T-helper 1 cell treated with Interleukin-12 subunit alpha and Interleukin-12 subunit beta and Interleukin-4 antibody, amounts not matched to agents 30 μg/mL and 1 μg/mL, for 36 hours (primary cell): ENCODE results near the gene DCTN4.
"Not testable (repeated sequence)": the region's sequence is repeated elsewhere in the genome, so short reads cannot be mapped to it uniquely, and the experiment has no call there.

Experiments used
- H3K27ac Mint-ChIP-seq: one replicate; pipeline ENCODE4 v1.8.0; 2021; ENCODE audit warnings: mild to moderate bottlenecking, mixed read lengths
- H3K27me3 Mint-ChIP-seq: one replicate; pipeline ENCODE4 v1.8.0; 2021; ENCODE audit warnings: low read depth, mixed read lengths
- H3K36me3 Mint-ChIP-seq: one replicate; pipeline ENCODE4 v1.8.0; 2021; ENCODE audit warnings: low read depth, mixed read lengths
- H3K4me1 Mint-ChIP-seq: one replicate; pipeline ENCODE4 v1.8.0; 2021; ENCODE audit warnings: low read depth, mixed read lengths
- H3K4me3 Mint-ChIP-seq: one replicate; pipeline ENCODE4 v1.8.0; 2021; ENCODE audit warnings: mild to moderate bottlenecking, moderate library complexity, mixed read lengths
- H3K9me3 Mint-ChIP-seq: one replicate; pipeline ENCODE4 v1.8.0; 2021; ENCODE audit warnings: mixed read lengths

The DCTN4 gene

DNA sequence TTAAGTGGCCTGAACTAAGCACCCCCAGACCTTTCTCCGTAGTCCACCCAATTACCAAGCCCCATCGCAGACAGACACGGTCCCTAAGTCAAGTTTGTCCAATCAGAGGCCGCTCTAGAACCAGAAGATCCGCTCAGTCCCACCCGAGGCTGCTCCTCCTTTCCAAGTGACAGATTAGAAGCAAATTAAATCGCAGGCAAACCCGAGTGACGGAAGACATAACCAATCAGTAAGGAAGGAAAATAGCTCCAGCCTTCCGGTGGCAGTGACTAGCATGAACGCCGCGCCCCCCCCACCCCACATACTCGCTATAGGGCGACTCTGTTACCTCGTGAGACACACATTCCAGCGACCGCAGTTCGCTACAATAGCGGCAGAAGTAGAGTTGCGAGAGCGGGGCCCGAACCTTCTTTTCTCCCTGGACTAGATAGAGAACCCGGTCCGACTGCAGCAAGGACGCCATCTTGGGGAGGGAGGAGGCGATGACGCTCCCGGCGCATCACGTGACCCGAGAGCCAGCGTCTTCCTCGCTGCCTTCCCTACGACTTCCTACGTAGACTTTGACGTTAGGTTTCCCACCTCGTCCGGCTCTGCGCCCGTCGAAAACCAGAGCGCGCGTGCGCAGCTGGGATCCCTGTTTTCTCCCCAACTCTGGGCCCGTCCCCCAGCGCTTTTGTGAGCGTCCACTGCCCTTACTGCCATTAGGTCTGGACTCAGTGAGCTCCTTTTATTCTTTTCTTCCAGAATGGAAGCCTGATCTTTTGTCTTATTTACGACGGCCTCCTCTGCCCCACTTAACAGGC, at the start of gene DCTN4:
TSS of gene DCTN4 (minus strand) at position 487 of the 803 bp plus-strand sequence. CDS start at position 463, 24 bp downstream.
- H3K4me1 Mint-ChIP-seq = peaks cover 26% of the 10 kb centered on the region
- no peaks in the 10 kb centered on the region for H3K9me3 Mint-ChIP-seq
- no peaks in the 10 kb centered on the region for H3K27me3 Mint-ChIP-seq
- peaks cover 22% of the 10 kb centered on the region for H3K36me3 Mint-ChIP-seq
- no peak within 1 kb of the TSS for H3K4me3 Mint-ChIP-seq
- no peak within 1 kb of the TSS for H3K27ac Mint-ChIP-seq

GRCh38 chr5:150804388-150804787, 45.6 kb upstream of the DCTN4 start:
- Mint-ChIP-seq H3K4me3 (no peak overlapping the region), H3K27me3 (peaks cover 13% of the 10 kb centered on the region), H3K36me3 (peaks cover 3% of the 10 kb centered on the region), H3K4me1 (peaks cover 8% of the 10 kb centered on the region), H3K27ac (no peak overlapping the region), H3K9me3 (peaks cover 4% of the 10 kb centered on the region)

GRCh38 chr5:150801117-150801927, 42.5 kb upstream of the DCTN4 start:
- H3K36me3 Mint-ChIP-seq = peaks cover 11% of the 10 kb centered on the region
- peaks cover 6% of the 10 kb centered on the region for H3K27me3 Mint-ChIP-seq
- no peak overlapping the region for H3K4me3 Mint-ChIP-seq
- H3K9me3 Mint-ChIP-seq = peaks cover 4% of the 10 kb centered on the region
- peaks cover 12% of the 10 kb centered on the region for H3K4me1 Mint-ChIP-seq
- H3K27ac Mint-ChIP-seq = no peak overlapping the region

GRCh38 chr5:150797384-150797783, 38.6 kb upstream of the DCTN4 start:
- H3K27ac Mint-ChIP-seq = no peak overlapping the region
- H3K27me3 Mint-ChIP-seq = no peaks in the 10 kb centered on the region
- H3K4me3 Mint-ChIP-seq = no peak overlapping the region
- H3K36me3 Mint-ChIP-seq = peaks cover 24% of the 10 kb centered on the region
- H3K9me3 Mint-ChIP-seq = no peaks in the 10 kb centered on the region
- H3K4me1 Mint-ChIP-seq = peaks cover 14% of the 10 kb centered on the region

DNA sequence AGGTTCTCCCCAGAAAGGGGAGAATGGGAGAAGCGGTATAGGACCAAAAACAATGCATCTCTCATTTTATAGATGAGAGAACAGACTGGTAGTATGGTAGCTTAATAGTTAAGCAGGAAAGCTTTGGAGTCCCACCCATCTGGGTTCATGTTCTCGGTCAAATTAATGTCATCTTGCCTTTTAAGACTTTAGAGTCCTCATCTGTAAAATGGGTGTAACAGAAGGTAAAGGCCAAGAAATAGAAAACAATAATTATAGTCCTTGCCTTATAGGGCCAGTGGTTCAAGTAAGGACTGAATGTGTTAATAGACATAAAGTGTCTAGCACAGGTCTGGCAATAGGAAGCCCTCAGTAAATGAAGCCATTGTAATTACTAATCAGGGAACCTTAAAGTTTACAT, 36.1 kb upstream of the DCTN4 start:
- Mint-ChIP-seq H3K4me1 (peaks cover 25% of the 10 kb centered on the region), H3K4me3 (no peak overlapping the region), H3K27ac (no peak overlapping the region), H3K9me3 (no peaks in the 10 kb centered on the region), H3K36me3 (peaks cover 26% of the 10 kb centered on the region), H3K27me3 (no peaks in the 10 kb centered on the region)

GRCh38 chr5:150793423-150793888, 34.6 kb upstream of the DCTN4 start:
- Mint-ChIP-seq H3K4me1 (peaks cover 39% of the 10 kb centered on the region), H3K36me3 (peaks cover 26% of the 10 kb centered on the region)
- H3K27ac Mint-ChIP-seq, H3K27me3 Mint-ChIP-seq, H3K9me3 Mint-ChIP-seq, H3K4me3 Mint-ChIP-seq: not testable (repeated sequence)

GRCh38 chr5:150791536-150791935, 32.7 kb upstream of the DCTN4 start:
- Mint-ChIP-seq H3K27me3 (no peaks in the 10 kb centered on the region), H3K9me3 (no peaks in the 10 kb centered on the region), H3K36me3 (peaks cover 22% of the 10 kb centered on the region), H3K4me3 (no peak overlapping the region), H3K4me1 (peaks cover 45% of the 10 kb centered on the region), H3K27ac (no peak overlapping the region)

GRCh38 chr5:150789943-150790611, 31.3 kb upstream of the DCTN4 start:
- peak overlapping the region; percentile 61 for H3K4me3 Mint-ChIP-seq
- peak overlapping the region; percentile 83 for H3K27ac Mint-ChIP-seq
- H3K9me3 Mint-ChIP-seq = peaks cover 5% of the 10 kb centered on the region
- peaks cover 24% of the 10 kb centered on the region for H3K36me3 Mint-ChIP-seq
- no peaks in the 10 kb centered on the region for H3K27me3 Mint-ChIP-seq
- peaks cover 51% of the 10 kb centered on the region for H3K4me1 Mint-ChIP-seq

GRCh38 chr5:150789450-150789849, 30.6 kb upstream of the DCTN4 start:
- Mint-ChIP-seq H3K27ac (peak overlapping the region; percentile 83), H3K36me3 (peaks cover 25% of the 10 kb centered on the region), H3K4me3 (peak overlapping the region; percentile 61), H3K4me1 (peaks cover 54% of the 10 kb centered on the region), H3K27me3 (no peaks in the 10 kb centered on the region), H3K9me3 (peaks cover 5% of the 10 kb centered on the region)

- H3K9me3 Mint-ChIP-seq = peaks cover 5% of the 10 kb centered on the region
These were observed 30.2 kb upstream of the DCTN4 start for GRCh38 chr5:150788977-150789376.

GRCh38 chr5:150787656-150788055, 28.8 kb upstream of the DCTN4 start:
- Mint-ChIP-seq H3K4me3 (no peak overlapping the region), H3K36me3 (peaks cover 12% of the 10 kb centered on the region), H3K9me3 (peaks cover 5% of the 10 kb centered on the region), H3K4me1 (peaks cover 66% of the 10 kb centered on the region), H3K27ac (peak overlapping the region; percentile 49), H3K27me3 (no peaks in the 10 kb centered on the region)

More at GRCh38 chr5:150788977-150789376, 30.2 kb upstream of the DCTN4 start:
- Mint-ChIP-seq H3K36me3 (peaks cover 23% of the 10 kb centered on the region), H3K4me1 (peaks cover 56% of the 10 kb centered on the region), H3K4me3 (no peak overlapping the region), H3K27ac (peak overlapping the region; percentile 67), H3K27me3 (no peaks in the 10 kb centered on the region)

- Mint-ChIP-seq H3K4me3 (peak overlapping the region; percentile 20), H3K4me1 (peaks cover 71% of the 10 kb centered on the region), H3K27me3 (no peaks in the 10 kb centered on the region), H3K27ac (peak overlapping the region; percentile 24), H3K36me3 (peaks cover 12% of the 10 kb centered on the region), H3K9me3 (peaks cover 5% of the 10 kb centered on the region)
These were observed 28.1 kb upstream of the DCTN4 start for GRCh38 chr5:150786876-150787275.

DNA sequence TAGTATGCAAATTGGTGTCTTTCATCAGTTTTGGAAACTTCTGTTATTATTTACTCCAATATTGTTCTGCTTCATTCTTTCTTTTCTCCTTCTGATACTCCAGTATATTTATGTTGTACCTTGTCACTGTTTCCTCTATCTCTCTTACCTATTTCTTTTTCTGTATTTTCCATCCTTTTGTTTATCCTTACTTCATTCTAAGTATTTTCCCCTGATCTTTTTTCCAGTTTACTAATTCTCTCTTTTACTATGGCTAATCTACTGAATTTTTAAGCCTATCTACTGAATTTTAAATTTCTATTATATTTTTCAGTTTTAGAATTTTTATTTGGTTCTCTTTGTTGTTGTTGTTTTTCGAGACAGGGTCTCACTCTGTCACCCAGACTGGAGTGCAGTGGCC, 27.1 kb upstream of the DCTN4 start:
- H3K4me3 Mint-ChIP-seq = no peak overlapping the region
- no peaks in the 10 kb centered on the region for H3K27me3 Mint-ChIP-seq
- H3K36me3 Mint-ChIP-seq = peaks cover 9% of the 10 kb centered on the region
- peaks cover 5% of the 10 kb centered on the region for H3K9me3 Mint-ChIP-seq
- peaks cover 74% of the 10 kb centered on the region for H3K4me1 Mint-ChIP-seq
- peak overlapping the region; percentile 43 for H3K27ac Mint-ChIP-seq

GRCh38 chr5:150783422-150783928, 24.7 kb upstream of the DCTN4 start:
- no peaks in the 10 kb centered on the region for H3K27me3 Mint-ChIP-seq
- H3K9me3 Mint-ChIP-seq = peaks cover 5% of the 10 kb centered on the region
- H3K36me3 Mint-ChIP-seq = peaks cover 9% of the 10 kb centered on the region
- H3K4me3 Mint-ChIP-seq = peak overlapping the region; percentile 52
- H3K27ac Mint-ChIP-seq = peak overlapping the region; percentile 85
- peaks cover 68% of the 10 kb centered on the region for H3K4me1 Mint-ChIP-seq
